NB4 (cell line): Measurements from ENCODE around the gene MAN2B2.

ENCODE experiments used
- CTCF ChIP-seq: IDR thresholded peaks from one replicate; pipeline ENCODE4 v1.5.1; 2012; ENCODE audit warnings: low read depth, low read length
- MYC ChIP-seq: IDR thresholded peaks from 2 replicates; pipeline ENCODE4 v1.6.1; 2011; ENCODE audit warnings: low read depth, low read length
- TF ChIP-seq, protein P1 (sequence below): IDR thresholded peaks from 2 replicates; pipeline ENCODE4 v1.6.1; 2011; ENCODE audit warnings: low read depth, low read length

- TF ChIP-seq CTCF (no peak), MYC (no peak)
- TF ChIP-seq, protein P1, sequence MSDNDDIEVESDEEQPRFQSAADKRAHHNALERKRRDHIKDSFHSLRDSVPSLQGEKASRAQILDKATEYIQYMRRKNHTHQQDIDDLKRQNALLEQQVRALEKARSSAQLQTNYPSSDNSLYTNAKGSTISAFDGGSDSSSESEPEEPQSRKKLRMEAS, result no peak
These were observed 42.9 kb upstream of the MAN2B2 start for GRCh38 chr4:6532102-6532501.
